HepG2 (cell line): ENCODE results near the gene ETV5. TPM values are rescaled to one million over a fixed set of nuclear protein-coding genes. Genes with fewer than 3 reads are reported as not detected.

ENCODE experiments used
- ARID5B ChIP-seq: IDR thresholded peaks from 2 replicates; pipeline ENCODE4 v1.4.0; 2020; ENCODE audit warnings: mild to moderate bottlenecking, missing genetic modification reagents
- CEBPG ChIP-seq: IDR thresholded peaks from 2 replicates; pipeline ENCODE4 v1.6.1; 2016
- FOXA3 ChIP-seq: IDR thresholded peaks from 2 replicates; pipeline ENCODE4 v1.6.1; 2016; ENCODE audit warnings: missing genetic modification reagents, missing compliant biosample characterization
- GRHL1 ChIP-seq: sonication (generic); formaldehyde crosslinking; conservative IDR thresholded peaks from 2 replicates; pipeline ENCODE4 v1.8.0; 2022; ENCODE audit warnings: missing genetic modification reagents
- MED8 ChIP-seq: sonication (generic); formaldehyde crosslinking; IDR thresholded peaks from 2 replicates; pipeline ENCODE4 v1.8.1; 2023; ENCODE audit warnings: mild to moderate bottlenecking, missing genetic modification reagents; ENCODE audit not compliant: insufficient replicate concordance
- MEIS2 ChIP-seq: sonication (generic); formaldehyde crosslinking; IDR thresholded peaks from 2 replicates; pipeline ENCODE4 v1.9.0; 2021; ENCODE audit warnings: mild to moderate bottlenecking, missing genetic modification reagents
- NCOA2 ChIP-seq: sonication (generic); formaldehyde crosslinking; IDR thresholded peaks from 2 replicates; pipeline ENCODE4 v1.8.0; 2022; ENCODE audit warnings: inconsistent platforms
- POGK ChIP-seq: sonication (generic); formaldehyde crosslinking; conservative IDR thresholded peaks from 2 replicates; pipeline ENCODE4 v1.8.0; 2022; ENCODE audit warnings: mild to moderate bottlenecking, moderate library complexity, missing genetic modification reagents
- REST ChIP-seq, 2 experiments: IDR thresholded peaks; 2 replicates each; pipeline ENCODE4 v1.6.1; 2011 to 2012; ENCODE audit warnings: low read length in 2 of 2, borderline replicate concordance in 1 of 2, low read depth in 1 of 2, mild to moderate bottlenecking in 1 of 2, moderate library complexity in 1 of 2
- SATB2 ChIP-seq: sonication (generic); formaldehyde crosslinking; IDR thresholded peaks from 2 replicates; pipeline ENCODE4 v1.5.0; 2020; ENCODE audit warnings: missing genetic modification reagents
- ZBTB49 ChIP-seq: sonication (generic); formaldehyde crosslinking; IDR thresholded peaks from 2 replicates; pipeline ENCODE4 v1.4.0; 2020; ENCODE audit warnings: missing genetic modification reagents, borderline replicate concordance
- ZNF180 ChIP-seq: sonication (generic); formaldehyde crosslinking; IDR thresholded peaks from 2 replicates; pipeline ENCODE4 v1.4.0; 2020; ENCODE audit warnings: low read depth, missing genetic modification reagents, borderline replicate concordance
- ZNF329 ChIP-seq: sonication (generic); formaldehyde crosslinking; IDR thresholded peaks from 2 replicates; pipeline ENCODE4 v1.9.0; 2021; ENCODE audit warnings: low read depth, mild to moderate bottlenecking, missing genetic modification reagents
- ZNF547 ChIP-seq: sonication (generic); formaldehyde crosslinking; IDR thresholded peaks from 2 replicates; pipeline ENCODE4 v1.5.1; 2020; ENCODE audit warnings: mild to moderate bottlenecking, missing genetic modification reagents
- polyA plus RNA-seq, 8 experiments: library from polyadenylated mRNA; depleted of rRNA in 3 of 8; stranded (reverse) in 7 of 8; unstranded in 1 of 8; fragments of >200 nt; fragmentation: Illumina TruSeq in 4 of 8; extraction: Trizol in 4 of 8; gene quantifications; 2 replicates each; pipeline versions ENCODE4 v1.2.1 to v1.2.3, GENCODE V29; 2011 to 2016; ENCODE audit warnings: low read depth in 4 of 8, missing spikeins in 1 of 8, mixed read lengths in 1 of 8; ENCODE audit not compliant: insufficient read depth in 1 of 8
- total RNA-seq, 5 experiments: library from RNA; depleted of rRNA; stranded (reverse); fragments of >200 nt; fragmentation: Illumina TruSeq; extraction: Trizol; gene quantifications; 2 replicates each; pipeline ENCODE4 v1.2.3, GENCODE V29; 2016; ENCODE audit warnings: low read depth in 1 of 5

The ETV5 gene
- total and polyA plus RNA-seq, 2 of the 13 experiments (the other 11 are each of a cell fraction or from before 2014, with no cell fraction given) = 52.9 to 57.2 TPM

- peak; percentile 64 for TF ChIP-seq FOXA3 (CRISPR knock-in tag)
- peak; percentile 100 for TF ChIP-seq MEIS2 (CRISPR knock-in tag)
- 0 out of 2 replicates have a peak, but pooled peaks have one; percentile 28 for TF ChIP-seq ZNF329
- TF ChIP-seq ZBTB49 (CRISPR knock-in tag) = no peak
- peak; percentile 37; the same call in 1 of the 2 replicates for TF ChIP-seq CEBPG (CRISPR knock-in tag)
- no peak for TF ChIP-seq GRHL1 (CRISPR knock-in tag)
- TF ChIP-seq MED8 (CRISPR knock-in tag) = no peak
- no peak for TF ChIP-seq ZNF547 (CRISPR knock-in tag)
- TF ChIP-seq SATB2 (CRISPR knock-in tag) = no peak
- TF ChIP-seq NCOA2 (CRISPR knock-in tag) = peak; percentile 72; the same call in 1 of the 2 replicates
- peak; percentile 46; the same call in 1 of the 2 replicates for TF ChIP-seq POGK (CRISPR knock-in tag)
- peak in 1 of 2 experiments; percentile 15; a peak in 1 of 4 replicates for TF ChIP-seq REST (IDR thresholded peaks at IDR 0.05; ENCODE audit: borderline replicate concordance in 1 of 2, low read depth in 1 of 2, low read length in 2 of 2)
- peak; percentile 57; the same call in 1 of the 2 replicates for TF ChIP-seq ARID5B
- TF ChIP-seq ZNF180 = no peak
Observed at GRCh38 chr3:186097663-186098451, 11.0 kb downstream of the ETV5 start (continued).
